Testis (tissue), 3 donors: ENCODE data around the gene SETX. TPM values are rescaled to one million over a fixed set of nuclear protein-coding genes. Genes with fewer than 3 reads are reported as not detected.

Experiments
- DNase-seq: peaks from one replicate; pipeline ENCODE4 v3.0.0-alpha.2; 2019
- H3K27ac ChIP-seq, 2 donors: fragments of 200-600 bp; sonication (generic); one replicate each; pipeline ENCODE4 v1.5.1; 2019
- H3K27me3 ChIP-seq: fragments of 200-600 bp; sonication (generic); one replicate; pipeline ENCODE4 v1.5.1; 2019
- H3K36me3 ChIP-seq: fragments of 200-600 bp; sonication (generic); one replicate; pipeline ENCODE4 v1.5.1; 2017; ENCODE audit warnings: low read depth; ENCODE audit errors: missing control alignments
- H3K4me1 ChIP-seq: fragments of 200-600 bp; sonication (generic); one replicate; pipeline ENCODE4 v1.5.1; 2019
- H3K4me3 ChIP-seq, 2 donors: fragments of 200-600 bp; sonication (generic); one replicate each; pipeline ENCODE4 v1.5.1; 2017 to 2019
- H3K9me3 ChIP-seq: fragments of 200-600 bp; sonication (generic); one replicate; pipeline ENCODE4 v1.5.1; 2017
- CTCF ChIP-seq, 3 experiments: fragments of 450-650 bp in 2 of 3; fragments of 200-600 bp in 1 of 3; sonication (generic) in 1 of 3; IDR thresholded peaks; one replicate each; pipeline ENCODE4 v1.5.1; 2016 to 2019; ENCODE audit warnings: antibody characterized with exemption in 3 of 3, mild to moderate bottlenecking in 2 of 3, moderate library complexity in 1 of 3
- POLR2A ChIP-seq: fragments of 450-650 bp; IDR thresholded peaks from one replicate; pipeline ENCODE4 v1.6.1; 2017; ENCODE audit warnings: antibody characterized with exemption, mild to moderate bottlenecking, moderate library complexity
- WGBS, 2 donors: methylation state at CpG; one replicate each; pipeline ENCODE4 v1.1.5; 2018; 5-methylcytosine and 5-hydroxymethylcytosine counted together
- intact Hi-C: fragments of 100-400 bp; cut with DNase I; formaldehyde crosslinking; loops from one replicate; pipeline ENCODE4 v1.15.1; 2023; ENCODE audit warnings: low total_unique reads
- polyA plus RNA-seq: library from polyadenylated mRNA; stranded (reverse); fragments of 350-450 nt; fragmentation: Illumina TruSeq; extraction: RNeasy Lipid Tissue Mini Kit (QIAGEN cat#74804); gene quantifications from one replicate; pipeline ENCODE4 v1.2.3, GENCODE V29; 2014; ENCODE audit warnings: low read depth, low replicate concordance; ENCODE audit not compliant: insufficient read depth
- total RNA-seq, 2 donors: library from RNA; depleted of rRNA; stranded (reverse); fragments of >200 nt; gene quantifications; one replicate each; pipeline ENCODE4 v1.2.3, GENCODE V29; 2016

SETX gene
- total and polyA plus RNA-seq, 3 donors from 2014 or later: 74.1 to 157 (median 109) TPM

GRCh38 chr9:132366481-132366880, 11.7 kb upstream of the SETX start:
- Histone ChIP-seq H3K4me1 (no peaks in the 10 kb centered on the region), H3K27me3 (no peaks in the 10 kb centered on the region), H3K9me3 (no peaks in the 10 kb centered on the region), H3K4me3 (no peak overlapping the region), H3K36me3 (no peaks in the 10 kb centered on the region), H3K27ac (no peak overlapping the region)
- WGBS, 2 donors: 80 to 86% methylated on average over 4 of the region's 4 CpGs
- intact Hi-C loops: no loop called here
- TF ChIP-seq CTCF (IDR thresholded peaks at IDR 0.05): no peak
- DNase-seq: no peak

GRCh38 chr9:132365986-132366385, 11.2 kb upstream of the SETX start:
- Histone ChIP-seq H3K4me1 (no peaks in the 10 kb centered on the region), H3K27ac (no peak overlapping the region), H3K36me3 (no peaks in the 10 kb centered on the region), H3K27me3 (no peaks in the 10 kb centered on the region), H3K4me3 (no peak overlapping the region), H3K9me3 (no peaks in the 10 kb centered on the region)
- TF ChIP-seq CTCF (IDR thresholded peaks at IDR 0.05) (no peak), POLR2A (no peak)
- DNase-seq: no peak
- WGBS, 2 donors: 82 to 86% methylated on average over 3 of the region's 3 CpGs
- intact Hi-C loops: no loop called here

- intact Hi-C loops: no loop called here
- WGBS, 2 donors: 93 to 94% methylated on average over 9 of the region's 9 CpGs
- Histone ChIP-seq H3K36me3 (no peaks in the 10 kb centered on the region), H3K27me3 (no peaks in the 10 kb centered on the region), H3K4me1 (no peaks in the 10 kb centered on the region), H3K4me3 (no peak overlapping the region), H3K27ac (no peak overlapping the region), H3K9me3 (no peaks in the 10 kb centered on the region)
- TF ChIP-seq POLR2A: no peak
- no peak for TF ChIP-seq CTCF (IDR thresholded peaks at IDR 0.05)
- no peak for DNase-seq
These were observed 9.3 kb upstream of the SETX start for GRCh38 chr9:132364068-132364467.

- DNase-seq: no peak
- Histone ChIP-seq H3K9me3 (no peaks in the 10 kb centered on the region), H3K36me3 (no peaks in the 10 kb centered on the region), H3K4me1 (peaks cover 13% of the 10 kb centered on the region), H3K27ac (peak overlapping the region in 1 of 2 donors; percentile 93), H3K27me3 (no peaks in the 10 kb centered on the region), H3K4me3 (no peak overlapping the region)
- 77 to 84% methylated on average over 7 of the region's 7 CpGs for WGBS, 2 donors
- TF ChIP-seq POLR2A (no peak), CTCF (IDR thresholded peaks at IDR 0.05) (no peak)
- intact Hi-C loops: no loop called here
These were observed 3.0 kb upstream of the SETX start for GRCh38 chr9:132357764-132358163.

GRCh38 chr9:132356324-132356924, 1.6 kb upstream of the SETX start:
- no peaks in the 10 kb centered on the region for H3K9me3 ChIP-seq
- peak overlapping the region in 1 of 2 donors; percentile 93 for H3K27ac ChIP-seq
- H3K4me1 ChIP-seq: peaks cover 22% of the 10 kb centered on the region
- H3K36me3 ChIP-seq: no peaks in the 10 kb centered on the region
- intact Hi-C loops: no loop called here
- H3K4me3 ChIP-seq: peak overlapping the region; percentile 18 to 98
- WGBS, 2 donors: 74 to 76% methylated on average over 26 of the region's 26 CpGs
- no peak for TF ChIP-seq POLR2A
- TF ChIP-seq CTCF (IDR thresholded peaks at IDR 0.05): no peak
- DNase-seq: peak; percentile 53
- H3K27me3 ChIP-seq: no peaks in the 10 kb centered on the region
